HG03439 (cell line): ENCODE results near the gene CCNY.
A peak's percentile ranks its signal among the peaks of the same experiment; 100 is the strongest.

Experiments
- ATAC-seq: cut with Tn5 transposase; IDR thresholded peaks from one replicate; pipeline ENCODE4 v1.9.1; 2021; ENCODE audit warnings: mild to moderate bottlenecking, moderate library complexity; ENCODE audit not compliant: unreplicated experiment

CCNY gene

GRCh38 chr10:35448687-35449662 lies 112.7 kb downstream of the CCNY start:
- ATAC-seq: no peak

- no peak for ATAC-seq
These were observed 113.6 kb downstream of the CCNY start for GRCh38 chr10:35449944-35450343.

- ATAC-seq: peak; percentile 97
These were observed 115.1 kb downstream of the CCNY start for GRCh38 chr10:35451151-35452016.

GRCh38 chr10:35452171-35452570 lies 115.9 kb downstream of the CCNY start:
- ATAC-seq: no peak

GRCh38 chr10:35452847-35453246 lies 116.5 kb downstream of the CCNY start:
- ATAC-seq: no peak

- ATAC-seq: no peak
These were observed 117.7 kb downstream of the CCNY start for GRCh38 chr10:35453855-35454532.

- no peak for ATAC-seq
These were observed 119.9 kb downstream of the CCNY start for GRCh38 chr10:35456153-35456720.

- ATAC-seq: no peak
These were observed 120.5 kb downstream of the CCNY start for GRCh38 chr10:35456784-35457183.

GRCh38 chr10:35458500-35459448 lies 122.5 kb downstream of the CCNY start:
- ATAC-seq: no peak

- no peak for ATAC-seq
These were observed 123.1 kb downstream of the CCNY start for GRCh38 chr10:35459449-35459847.

GRCh38 chr10:35460852-35461460 lies 124.6 kb downstream of the CCNY start:
- no peak for ATAC-seq

- ATAC-seq: peak; percentile 77
These were observed 126.2 kb downstream of the CCNY start for GRCh38 chr10:35462491-35462934.

- ATAC-seq: no peak
These were observed 127.0 kb downstream of the CCNY start for GRCh38 chr10:35463105-35463867.

- ATAC-seq: no peak
These were observed 127.6 kb downstream of the CCNY start for GRCh38 chr10:35463878-35464277.

- no peak for ATAC-seq
These were observed 128.6 kb downstream of the CCNY start for GRCh38 chr10:35464825-35465456.

- no peak for ATAC-seq
These were observed 129.4 kb downstream of the CCNY start for GRCh38 chr10:35465673-35466072.

GRCh38 chr10:35466170-35466569 lies 129.9 kb downstream of the CCNY start:
- no peak for ATAC-seq

- ATAC-seq: no peak
These were observed 130.4 kb downstream of the CCNY start for GRCh38 chr10:35466661-35467060.
